Esophagus (tissue), 2 donors: ENCODE measurements around the gene NT5DC1. TPM values are rescaled to one million over a fixed set of nuclear protein-coding genes. Genes with fewer than 3 reads are reported as not detected.

ENCODE experiments used
- H3K27ac ChIP-seq, 2 donors: one replicate each; pipeline ENCODE4 v1.5.1; 2013; ENCODE audit warnings: low read depth in 2 of 2, mild to moderate bottlenecking in 2 of 2, inconsistent platforms in 1 of 2, low read length in 1 of 2, moderate library complexity in 1 of 2
- H3K27me3 ChIP-seq, 2 donors: one replicate each; pipeline ENCODE4 v1.6.1; 2013; ENCODE audit warnings: low read length in 2 of 2, control low read depth in 1 of 2, mild to moderate bottlenecking in 1 of 2; ENCODE audit not compliant: insufficient read depth in 2 of 2, control insufficient read depth in 1 of 2
- H3K36me3 ChIP-seq, 2 donors: one replicate each; pipeline ENCODE4 v1.6.1; 2013; ENCODE audit warnings: low read length in 1 of 2; ENCODE audit not compliant: control insufficient read depth in 2 of 2, insufficient read depth in 2 of 2
- H3K4me1 ChIP-seq, 2 donors: one replicate each; pipeline ENCODE4 v1.6.1; 2013; ENCODE audit warnings: low read length in 1 of 2; ENCODE audit not compliant: control insufficient read depth in 2 of 2, insufficient read depth in 2 of 2
- H3K4me3 ChIP-seq, 2 donors: one replicate each; pipeline ENCODE4 v1.5.1; 2013; ENCODE audit warnings: low read length in 2 of 2, mild to moderate bottlenecking in 2 of 2, low read depth in 1 of 2, moderate library complexity in 1 of 2
- H3K9me3 ChIP-seq, 2 donors: one replicate each; pipeline ENCODE4 v1.6.1; 2013; ENCODE audit warnings: mild to moderate bottlenecking in 2 of 2, low read depth in 1 of 2, low read length in 1 of 2, moderate library complexity in 1 of 2; ENCODE audit not compliant: control insufficient read depth in 2 of 2, insufficient read depth in 1 of 2
- WGBS, 2 donors: extraction: QIAGEN DNeasy Blood & Tissue Kit; methylation state at CpG; one replicate each; pipeline ENCODE4 v1.1.7; 2013; 5-methylcytosine and 5-hydroxymethylcytosine counted together
- polyA plus RNA-seq, 2 donors: library from polyadenylated mRNA; stranded (reverse); fragments of 200-250 nt; gene quantifications; one replicate each; pipeline ENCODE4 v1.2.3, GENCODE V29; 2013
- donor health status: healthy with polysubstance abuse.
- donor health status: Bipolar disorder and iron deficiency.

Gene NT5DC1
- polyA plus RNA-seq, 2 donors = 4.0 to 18.1 TPM

GRCh38 chr6:116255246-116255800 lies 154.7 kb downstream of the NT5DC1 start:
- Histone ChIP-seq H3K27ac (no peak overlapping the region), H3K4me3 (no peak overlapping the region), H3K27me3 (no peaks in the 10 kb centered on the region), H3K9me3 (no peaks in the 10 kb centered on the region), H3K36me3 (peaks cover 0 to 3% of the 10 kb centered on the region in 2 donors), H3K4me1 (peaks cover 14 to 17% of the 10 kb centered on the region in 2 donors)
- WGBS, 2 donors = 44 to 45% methylated on average over 5 of the region's 5 CpGs

- WGBS, 2 donors = 93 to 99% methylated on average over 1 of the region's 1 CpG
- Histone ChIP-seq H3K9me3 (no peaks in the 10 kb centered on the region), H3K36me3 (no peaks in the 10 kb centered on the region), H3K27me3 (no peaks in the 10 kb centered on the region), H3K27ac (no peak overlapping the region), H3K4me3 (no peak overlapping the region), H3K4me1 (peaks cover 8 to 11% of the 10 kb centered on the region in 2 donors)
Observed at GRCh38 chr6:116256694-116257093, 156.0 kb downstream of the NT5DC1 start.

- Histone ChIP-seq H3K4me1 (no peaks in the 10 kb centered on the region), H3K27me3 (no peaks in the 10 kb centered on the region), H3K9me3 (no peaks in the 10 kb centered on the region), H3K4me3 (no peak overlapping the region), H3K27ac (no peak overlapping the region), H3K36me3 (no peaks in the 10 kb centered on the region)
- 94 to 97% methylated on average over 18 of the region's 18 CpGs for WGBS, 2 donors
Observed at GRCh38 chr6:116258520-116258919, 157.9 kb downstream of the NT5DC1 start.

- no peaks in the 10 kb centered on the region for H3K27me3 ChIP-seq
- H3K27ac ChIP-seq = no peak overlapping the region
- no peak overlapping the region for H3K4me3 ChIP-seq
- H3K36me3 ChIP-seq = peaks cover 0 to 3% of the 10 kb centered on the region in 2 donors
- no peaks in the 10 kb centered on the region for H3K9me3 ChIP-seq
- H3K4me1 ChIP-seq = peaks cover 2 to 13% of the 10 kb centered on the region in 2 donors
- 91 to 95% methylated on average over 1 of the region's 1 CpG for WGBS, 2 donors
Observed at GRCh38 chr6:116263353-116263752, 162.7 kb downstream of the NT5DC1 start.

- Histone ChIP-seq H3K9me3 (no peaks in the 10 kb centered on the region), H3K27ac (peak overlapping the region; percentile 2 to 15), H3K4me3 (no peak overlapping the region), H3K27me3 (no peaks in the 10 kb centered on the region), H3K36me3 (peaks cover 0 to 3% of the 10 kb centered on the region in 2 donors), H3K4me1 (peaks cover 2 to 13% of the 10 kb centered on the region in 2 donors)
- 81 to 88% methylated on average over 4 of the region's 4 CpGs for WGBS, 2 donors
Observed at GRCh38 chr6:116265041-116265829, 164.6 kb downstream of the NT5DC1 start.

- Histone ChIP-seq H3K4me3 (no peak overlapping the region), H3K9me3 (no peaks in the 10 kb centered on the region), H3K36me3 (peaks cover 0 to 3% of the 10 kb centered on the region in 2 donors), H3K4me1 (peaks cover 2 to 13% of the 10 kb centered on the region in 2 donors), H3K27me3 (no peaks in the 10 kb centered on the region), H3K27ac (no peak overlapping the region)
Observed at GRCh38 chr6:116266803-116267202, 166.2 kb downstream of the NT5DC1 start.

GRCh38 chr6:116267836-116268588 lies 167.4 kb downstream of the NT5DC1 start:
- no peak overlapping the region for H3K4me3 ChIP-seq
- no peaks in the 10 kb centered on the region for H3K9me3 ChIP-seq
- WGBS, 2 donors = 44 to 51% methylated on average over 3 of the region's 3 CpGs
- H3K27me3 ChIP-seq = no peaks in the 10 kb centered on the region
- peak overlapping the region in 1 of 2 donors; percentile 30 for H3K27ac ChIP-seq
- H3K4me1 ChIP-seq = peaks cover 2 to 13% of the 10 kb centered on the region in 2 donors
- peaks cover 0 to 3% of the 10 kb centered on the region in 2 donors for H3K36me3 ChIP-seq

GRCh38 chr6:116268589-116269293 lies 168.1 kb downstream of the NT5DC1 start:
- Histone ChIP-seq H3K27me3 (no peaks in the 10 kb centered on the region), H3K4me1 (peaks cover 2 to 13% of the 10 kb centered on the region in 2 donors), H3K27ac (no peak overlapping the region), H3K9me3 (no peaks in the 10 kb centered on the region), H3K36me3 (peaks cover 0 to 3% of the 10 kb centered on the region in 2 donors), H3K4me3 (no peak overlapping the region)
- 30% methylated on average over 3 of the region's 3 CpGs for WGBS, 2 donors

- Histone ChIP-seq H3K27me3 (no peaks in the 10 kb centered on the region), H3K4me3 (no peak overlapping the region), H3K27ac (no peak overlapping the region), H3K36me3 (no peaks in the 10 kb centered on the region), H3K4me1 (no peaks in the 10 kb centered on the region), H3K9me3 (no peaks in the 10 kb centered on the region)
- 32 to 60% methylated on average over 2 of the region's 2 CpGs for whole genome bisulfite sequencing, 2 donors
Observed at GRCh38 chr6:116271149-116271708, 170.6 kb downstream of the NT5DC1 start.
